HEK293 (cell line): ENCODE measurements around the gene STRADA.

Experiments
- CTCF ChIP-seq: fragments of 450-650 bp; formaldehyde crosslinking; IDR thresholded peaks from 2 replicates; pipeline ENCODE4 v1.5.1; 2016; ENCODE audit warnings: missing biosample characterization, missing genetic modification characterization
- MYNN ChIP-seq: fragments of 450-650 bp; formaldehyde crosslinking; IDR thresholded peaks from 2 replicates; pipeline ENCODE4 v1.5.1; 2016; ENCODE audit warnings: missing biosample characterization, missing genetic modification characterization, borderline replicate concordance
- SETDB1 ChIP-seq: IDR thresholded peaks from one replicate; pipeline ENCODE4 v1.6.1; 2017; ENCODE audit warnings: mild to moderate bottlenecking, low read length, moderate library complexity, mixed read lengths; ENCODE audit not compliant: insufficient read length
- SP2 ChIP-seq: fragments of 450-650 bp; formaldehyde crosslinking; IDR thresholded peaks from 2 replicates; pipeline ENCODE4 v1.5.1; 2016; ENCODE audit warnings: missing biosample characterization, missing genetic modification characterization
- TRIM28 ChIP-seq: IDR thresholded peaks from 2 replicates; pipeline ENCODE4 v1.6.1; 2011; ENCODE audit warnings: low read length, control low read depth, borderline replicate concordance
- YY1 ChIP-seq: fragments of 450-650 bp; formaldehyde crosslinking; IDR thresholded peaks from 2 replicates; pipeline ENCODE4 v1.5.1; 2018; ENCODE audit warnings: missing biosample characterization, missing genetic modification characterization
- ZBTB49 ChIP-seq: fragments of 450-650 bp; formaldehyde crosslinking; IDR thresholded peaks from 2 replicates; pipeline ENCODE4 v1.5.1; 2016; ENCODE audit warnings: missing biosample characterization, missing genetic modification characterization, low read depth
- ZNF248 ChIP-seq: fragments of 450-650 bp; formaldehyde crosslinking; IDR thresholded peaks from 2 replicates; pipeline ENCODE4 v1.5.1; 2017; ENCODE audit warnings: missing biosample characterization, missing genetic modification characterization
- ZNF362 ChIP-seq: fragments of 450-650 bp; formaldehyde crosslinking; IDR thresholded peaks from 2 replicates; pipeline ENCODE4 v1.5.1; 2016; ENCODE audit warnings: missing biosample characterization, missing genetic modification characterization
- ZNF639 ChIP-seq: fragments of 450-650 bp; formaldehyde crosslinking; IDR thresholded peaks from 2 replicates; pipeline ENCODE4 v1.5.1; 2016; ENCODE audit warnings: missing biosample characterization, missing genetic modification characterization
- ZSCAN5A ChIP-seq: fragments of 450-650 bp; formaldehyde crosslinking; IDR thresholded peaks from 2 replicates; pipeline ENCODE4 v1.5.1; 2016; ENCODE audit warnings: missing biosample characterization, missing genetic modification characterization

GRCh38 chr17:63675607-63676546, 65.7 kb downstream of the STRADA start:
- TF ChIP-seq ZNF639, result no peak
- TF ChIP-seq SETDB1, result no peak
- TF ChIP-seq ZNF362, result no peak
- TF ChIP-seq CTCF, result no peak
- no peak for TF ChIP-seq YY1
- TF ChIP-seq ZSCAN5A (tag by site-specific recombination), result no peak
- TF ChIP-seq TRIM28, result peak; percentile 95
- TF ChIP-seq ZNF248 (tag by site-specific recombination), result no peak
- no peak for TF ChIP-seq MYNN
- no peak for TF ChIP-seq ZBTB49 (tag by site-specific recombination)
- no peak for TF ChIP-seq SP2 (tag by site-specific recombination)
